Stomach (tissue), 4 donors: Measurements from ENCODE around the gene CCDC102B.

Experiments
- POLR2A ChIP-seq, 4 donors: fragments of 450-650 bp; IDR thresholded peaks; one replicate each; pipeline ENCODE4 v1.6.1; 2016; ENCODE audit warnings: antibody characterized with exemption in 4 of 4, control low read depth in 2 of 4, mild to moderate bottlenecking in 1 of 4, moderate library complexity in 1 of 4
- TF ChIP-seq, protein P1 (sequence below), 7 experiments: fragments of 450-650 bp in 4 of 7; fragments of 200-600 bp in 3 of 7; sonication (generic) in 3 of 7; IDR thresholded peaks; one replicate each; pipeline ENCODE4 v1.5.1; 2016 to 2019; ENCODE audit warnings: antibody characterized with exemption in 7 of 7, control low read depth in 2 of 7, mild to moderate bottlenecking in 1 of 7

DNA sequence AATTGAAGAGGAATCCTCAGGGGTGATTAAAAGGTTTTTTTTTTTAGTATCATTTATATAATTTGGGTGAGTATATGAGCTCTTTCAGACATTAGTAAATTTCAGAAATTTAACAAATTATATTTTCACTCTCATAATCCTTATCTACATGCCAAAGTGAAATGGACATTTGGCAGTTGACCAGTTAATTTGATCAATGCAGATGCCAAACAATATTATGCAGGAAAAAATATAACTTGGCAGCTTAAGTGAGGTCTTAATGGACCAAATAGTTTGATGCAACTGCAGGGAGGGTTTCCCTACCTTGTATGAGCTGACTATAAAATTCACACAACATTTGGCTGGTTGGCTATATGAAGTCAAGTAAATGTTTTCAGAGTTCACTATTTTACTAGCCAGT, 185.2 kb downstream of the CCDC102B start:
- no peak for TF ChIP-seq POLR2A (IDR thresholded peaks at IDR 0.05)
- TF ChIP-seq, protein P1, sequence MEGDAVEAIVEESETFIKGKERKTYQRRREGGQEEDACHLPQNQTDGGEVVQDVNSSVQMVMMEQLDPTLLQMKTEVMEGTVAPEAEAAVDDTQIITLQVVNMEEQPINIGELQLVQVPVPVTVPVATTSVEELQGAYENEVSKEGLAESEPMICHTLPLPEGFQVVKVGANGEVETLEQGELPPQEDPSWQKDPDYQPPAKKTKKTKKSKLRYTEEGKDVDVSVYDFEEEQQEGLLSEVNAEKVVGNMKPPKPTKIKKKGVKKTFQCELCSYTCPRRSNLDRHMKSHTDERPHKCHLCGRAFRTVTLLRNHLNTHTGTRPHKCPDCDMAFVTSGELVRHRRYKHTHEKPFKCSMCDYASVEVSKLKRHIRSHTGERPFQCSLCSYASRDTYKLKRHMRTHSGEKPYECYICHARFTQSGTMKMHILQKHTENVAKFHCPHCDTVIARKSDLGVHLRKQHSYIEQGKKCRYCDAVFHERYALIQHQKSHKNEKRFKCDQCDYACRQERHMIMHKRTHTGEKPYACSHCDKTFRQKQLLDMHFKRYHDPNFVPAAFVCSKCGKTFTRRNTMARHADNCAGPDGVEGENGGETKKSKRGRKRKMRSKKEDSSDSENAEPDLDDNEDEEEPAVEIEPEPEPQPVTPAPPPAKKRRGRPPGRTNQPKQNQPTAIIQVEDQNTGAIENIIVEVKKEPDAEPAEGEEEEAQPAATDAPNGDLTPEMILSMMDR (IDR thresholded peaks at IDR 0.05): no peak
